Measurements from ENCODE around the gene RASA3. TPM values are rescaled to one million over a fixed set of nuclear protein-coding genes. Genes with fewer than 3 reads are reported as not detected.

RASA3 gene
- total and polyA plus RNA-seq, 2 donors (not counting 3 experiments of a cell fraction or from before 2014, with no cell fraction given) = 26.5 to 53.8 TPM

DNA sequence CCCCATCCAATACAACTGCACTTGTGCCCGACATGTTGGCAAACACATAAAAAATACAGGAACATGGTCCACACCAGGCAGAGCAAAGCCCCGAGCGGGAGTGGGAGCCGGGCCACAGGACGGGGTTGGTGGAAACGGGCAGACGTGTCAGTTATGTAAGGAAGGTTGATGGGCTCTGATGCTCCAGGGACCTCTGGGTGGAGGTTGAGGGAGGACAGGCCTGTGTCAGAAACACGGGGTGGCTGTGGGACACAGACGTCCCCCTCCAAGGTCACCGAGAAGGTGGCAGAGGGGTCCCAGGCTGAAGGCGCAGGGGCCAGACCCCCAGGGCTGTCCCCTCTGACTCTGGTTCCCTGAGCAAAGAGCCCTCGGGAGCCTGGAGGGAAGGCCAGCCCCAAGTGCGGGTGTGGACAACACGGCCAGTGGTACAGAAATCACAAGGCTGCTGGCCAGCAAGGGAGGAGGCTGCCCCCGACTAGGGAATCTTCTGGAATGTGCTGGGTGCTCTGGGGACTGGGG is 127.2 kb downstream of the RASA3 start:
- H3K79me2 ChIP-seq (ENCODE audit: control insufficient read depth, insufficient read depth, low read length) = peaks cover 5% of the 10 kb centered on the region
- H3K27ac ChIP-seq (ENCODE audit: insufficient read depth, low read depth, low read length) = peak overlapping the region; percentile 91
- no peak overlapping the region for H2AFZ ChIP-seq (ENCODE audit: low read depth, low read length)
- H3K4me3 ChIP-seq (replicated peaks in 1 of 3; ENCODE audit: insufficient read depth in 1 of 3, low read depth in 1 of 3, low read length in 3 of 3) = no peak overlapping the region
- intact Hi-C loops (cut with micrococcal nuclease) (loop anchor here (2.0 kb wide), 2 partner anchors 30 to 60 kb away; no protein-coding TSS in a partner anchor), dilution Hi-C loops (cut with MboI; ENCODE audit: extremely low pct_ligation_motif_present, low sequenced_read_pairs) (no loop called here)
- ChIA-PET POLR2A (no interaction called here), CTCF (no interaction called here)
- no peaks in the 10 kb centered on the region for H4K20me1 ChIP-seq (replicated peaks; ENCODE audit: control insufficient read depth, extremely low read depth, insufficient read depth, low read length)
- H3K9me3 ChIP-seq (replicated peaks; ENCODE audit: control insufficient read depth, insufficient read depth, low read length) = no peaks in the 10 kb centered on the region
- peaks cover 18% of the 10 kb centered on the region for H3K4me1 ChIP-seq (ENCODE audit: control insufficient read depth, extremely low read depth, insufficient read depth, low read length)
- H3K36me3 ChIP-seq (ENCODE audit: control insufficient read depth in 2 of 2, extremely low read depth in 1 of 2, insufficient read depth in 2 of 2, low read length in 2 of 2) = peaks cover 7 to 32% of the 10 kb centered on the region in 2 experiments
- H3K9ac ChIP-seq (replicated peaks; ENCODE audit: extremely low read depth, insufficient read depth, low read length) = peak overlapping the region; percentile 39
- no peaks in the 10 kb centered on the region for H3K27me3 ChIP-seq (ENCODE audit: control insufficient read depth in 2 of 2, insufficient read depth in 2 of 2, low read length in 2 of 2)
- H3K9me1 ChIP-seq (replicated peaks; ENCODE audit: control insufficient read depth, extremely low read depth, insufficient read depth, low read length) = no peaks in the 10 kb centered on the region
- no peak for FAIRE-seq
- no TSS peak for BruUV-seq (replicated peaks)
- H3K4me2 ChIP-seq (ENCODE audit: insufficient read depth, low read length) = peak overlapping the region; percentile 26
- TF ChIP-seq EZH2 (IDR thresholded peaks at IDR 0.05; ENCODE audit: borderline replicate concordance, low read depth, low read length, severe bottlenecking) (no peak), FOS (IDR thresholded peaks at IDR 0.05; ENCODE audit: borderline replicate concordance, insufficient read depth, low read length) (no peak), POLR2A (IDR thresholded peaks at IDR 0.05; ENCODE audit: low read depth, low read length) (no peak)
- no peak for DNase-seq (ENCODE audit: low read depth, low spot score)

- BruUV-seq (replicated peaks) = TSS peak; percentile 50
- H4K20me1 ChIP-seq (replicated peaks; ENCODE audit: control insufficient read depth, extremely low read depth, insufficient read depth, low read length) = no peaks in the 10 kb centered on the region
- no peaks in the 10 kb centered on the region for H3K9me3 ChIP-seq (replicated peaks; ENCODE audit: control insufficient read depth, insufficient read depth, low read length)
- CTCF ChIA-PET = no interaction called here
- peak; percentile 99 for FAIRE-seq
- POLR2A ChIA-PET = no interaction called here
- H3K4me3 ChIP-seq (replicated peaks in 1 of 3; ENCODE audit: insufficient read depth in 1 of 3, low read depth in 1 of 3, low read length in 3 of 3) = no peak overlapping the region
- H3K4me1 ChIP-seq (ENCODE audit: control insufficient read depth, extremely low read depth, insufficient read depth, low read length) = peaks cover 18% of the 10 kb centered on the region
- H3K27ac ChIP-seq (ENCODE audit: insufficient read depth, low read depth, low read length) = peak overlapping the region; percentile 91
- TF ChIP-seq FOS (IDR thresholded peaks at IDR 0.05; ENCODE audit: borderline replicate concordance, insufficient read depth, low read length) = peak; percentile 89
- TF ChIP-seq, protein P1, sequence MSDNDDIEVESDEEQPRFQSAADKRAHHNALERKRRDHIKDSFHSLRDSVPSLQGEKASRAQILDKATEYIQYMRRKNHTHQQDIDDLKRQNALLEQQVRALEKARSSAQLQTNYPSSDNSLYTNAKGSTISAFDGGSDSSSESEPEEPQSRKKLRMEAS (IDR thresholded peaks at IDR 0.05; ENCODE audit: insufficient read depth, insufficient read length) = peak; percentile 81
- TF ChIP-seq EZH2 (IDR thresholded peaks at IDR 0.05; ENCODE audit: borderline replicate concordance, low read depth, low read length, severe bottlenecking) = no peak
- peak; percentile 64 for TF ChIP-seq POLR2AphosphoS5 (IDR thresholded peaks at IDR 0.05; ENCODE audit: insufficient read depth, low read depth, low read length)
- TF ChIP-seq POLR2A (IDR thresholded peaks at IDR 0.05; ENCODE audit: low read depth, low read length) = peak; percentile 32
- no peak for TF ChIP-seq CTCF (IDR thresholded peaks at IDR 0.05; ENCODE audit: extremely low read depth in 1 of 2, insufficient read depth in 1 of 2, low read depth in 1 of 2, low read length in 2 of 2)
- peak; percentile 90 for TF ChIP-seq MYC (IDR thresholded peaks at IDR 0.05; ENCODE audit: low read depth, low read length)
- peak; percentile 67 for TF ChIP-seq GATA2 (IDR thresholded peaks at IDR 0.05; ENCODE audit: insufficient read depth, insufficient read length, low read depth, low read length)
- peak; percentile 90 for TF ChIP-seq JUN (IDR thresholded peaks at IDR 0.05; ENCODE audit: borderline replicate concordance, insufficient read depth, insufficient read length, low read depth)
- intact Hi-C loops (cut with micrococcal nuclease) = loop anchor here (2.0 kb wide), 2 partner anchors 30 to 60 kb away; no protein-coding TSS in a partner anchor
- DNase-seq (ENCODE audit: low read depth, low spot score) = peak; percentile 96
- dilution Hi-C loops (cut with MboI; ENCODE audit: extremely low pct_ligation_motif_present, low sequenced_read_pairs) = no loop called here
- no peaks in the 10 kb centered on the region for H3K9me1 ChIP-seq (replicated peaks; ENCODE audit: control insufficient read depth, extremely low read depth, insufficient read depth, low read length)
- peaks cover 5% of the 10 kb centered on the region for H3K79me2 ChIP-seq (ENCODE audit: control insufficient read depth, insufficient read depth, low read length)
- no peaks in the 10 kb centered on the region for H3K27me3 ChIP-seq (ENCODE audit: control insufficient read depth in 2 of 2, insufficient read depth in 2 of 2, low read length in 2 of 2)
- no peak overlapping the region for H2AFZ ChIP-seq (ENCODE audit: low read depth, low read length)
- peak overlapping the region; percentile 39 for H3K9ac ChIP-seq (replicated peaks; ENCODE audit: extremely low read depth, insufficient read depth, low read length)
- peaks cover 5 to 29% of the 10 kb centered on the region in 2 experiments for H3K36me3 ChIP-seq (ENCODE audit: control insufficient read depth in 2 of 2, extremely low read depth in 1 of 2, insufficient read depth in 2 of 2, low read length in 2 of 2)
- H3K4me2 ChIP-seq (ENCODE audit: insufficient read depth, low read length) = peak overlapping the region; percentile 26
Observed at GRCh38 chr13:114004420-114005205, 127.8 kb downstream of the RASA3 start.

All from endothelial cell of umbilical vein (primary cell).